Smooth muscle cell (in vitro differentiated cells): Measurements from ENCODE around the gene EPB41L4A. TPM values are rescaled to one million over a fixed set of nuclear protein-coding genes. Genes with fewer than 3 reads are reported as not detected.

Experiments
- DNase-seq: peaks from one replicate; lab custom pipeline; 2025; ENCODE audit not compliant: unreplicated experiment; lab: John Stamatoyannopoulos, UW
- H2AFZ ChIP-seq: fragments of 200-600 bp; sonication (generic); 2 replicates; pipeline ENCODE4 v1.6.0; 2016; ENCODE audit warnings: antibody characterized with exemption, low read depth, mild to moderate bottlenecking
- H3F3A ChIP-seq: fragments of 200-600 bp; sonication (generic); 2 replicates; pipeline ENCODE4 v1.6.0; 2017; ENCODE audit warnings: antibody characterized with exemption, low read depth
- H3K27ac ChIP-seq: fragments of 200-600 bp; sonication (generic); 2 replicates; pipeline ENCODE4 v1.5.1; 2016; ENCODE audit warnings: low read depth, mild to moderate bottlenecking
- H3K27me3 ChIP-seq: fragments of 200-600 bp; sonication (generic); 2 replicates; pipeline ENCODE4 v1.6.1; 2016; ENCODE audit warnings: low read depth, mild to moderate bottlenecking
- H3K36me3 ChIP-seq: fragments of 200-600 bp; sonication (generic); 2 replicates; pipeline ENCODE4 v1.5.1; 2016; ENCODE audit warnings: low read depth
- H3K4me1 ChIP-seq: fragments of 200-600 bp; sonication (generic); 2 replicates; pipeline ENCODE4 v1.5.1; 2016; ENCODE audit warnings: low read depth
- H3K4me2 ChIP-seq: fragments of 200-600 bp; sonication (generic); 2 replicates; pipeline ENCODE4 v1.6.0; 2016; ENCODE audit warnings: mild to moderate bottlenecking
- H3K4me3 ChIP-seq: fragments of 200-600 bp; sonication (generic); 2 replicates; pipeline ENCODE4 v1.5.1; 2016; ENCODE audit warnings: mild to moderate bottlenecking
- H3K79me2 ChIP-seq: fragments of 200-600 bp; sonication (generic); 2 replicates; pipeline ENCODE4 v1.6.0; 2016; ENCODE audit warnings: low read depth, mild to moderate bottlenecking
- H3K9ac ChIP-seq: fragments of 200-600 bp; sonication (generic); 2 replicates; pipeline ENCODE4 v1.6.0; 2016; ENCODE audit warnings: low read depth
- H3K9me3 ChIP-seq: fragments of 200-600 bp; sonication (generic); replicated peaks from 2 replicates; pipeline ENCODE4 v1.5.1; 2016; ENCODE audit warnings: low read depth
- H4K20me1 ChIP-seq: fragments of 200-600 bp; sonication (generic); 2 replicates; pipeline ENCODE4 v1.6.0; 2016; ENCODE audit warnings: low read depth
- CTCF ChIP-seq: fragments of 200-600 bp; sonication (generic); IDR thresholded peaks from 2 replicates; pipeline ENCODE4 v1.5.1; 2017; ENCODE audit warnings: borderline replicate concordance, mild to moderate bottlenecking, antibody characterized with exemption; ENCODE audit not compliant: insufficient read depth, poor library complexity, severe bottlenecking
- WGBS: methylation state at CpG from one replicate; pipeline ENCODE4 v1.1.7; 2016; ENCODE audit warnings: low lambda C conversion rate; 5-methylcytosine and 5-hydroxymethylcytosine counted together
- polyA plus RNA-seq: library from polyadenylated mRNA; unstranded; fragments of >200 nt; fragmentation: Nextera tagmentation; extraction: Ambion mirVana; gene quantifications from 2 replicates; pipeline ENCODE4 v1.2.1, GENCODE V29; 2016
- total RNA-seq: library from RNA; depleted of rRNA; stranded (reverse); fragments of >200 nt; gene quantifications from 2 replicates; pipeline ENCODE4 v1.2.3, GENCODE V29; 2014

EPB41L4A gene
- total and polyA plus RNA-seq, 2 experiments from 2014 or later: 2.9 to 8.9 TPM

DNA sequence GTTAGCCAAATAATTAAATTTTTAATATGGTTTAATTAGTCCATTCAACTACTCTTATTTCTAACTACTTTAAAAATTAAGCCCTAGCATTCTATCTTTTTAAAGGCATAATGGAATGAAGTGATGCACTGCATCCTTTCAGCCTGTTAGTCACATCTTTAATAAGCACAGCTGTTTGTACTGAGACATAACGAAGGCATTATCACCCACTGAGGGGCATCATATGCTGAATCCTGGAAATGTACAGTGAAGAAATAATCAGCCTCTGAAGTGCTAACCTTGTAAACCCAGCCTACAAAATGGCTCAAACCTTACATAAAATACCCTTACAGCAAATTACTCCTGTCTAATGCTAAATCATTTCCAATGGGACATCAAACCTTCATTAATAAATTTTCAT, 33.1 kb downstream of the EPB41L4A start:
- no peaks in the 10 kb centered on the region for H3K9me3 ChIP-seq
- H2AFZ ChIP-seq: no peak overlapping the region
- no peaks in the 10 kb centered on the region for H3F3A ChIP-seq
- no peak overlapping the region for H3K4me3 ChIP-seq
- TF ChIP-seq CTCF: no peak
- H3K36me3 ChIP-seq: no peaks in the 10 kb centered on the region
- no peak overlapping the region for H3K9ac ChIP-seq
- H4K20me1 ChIP-seq: no peaks in the 10 kb centered on the region
- H3K79me2 ChIP-seq: no peaks in the 10 kb centered on the region
- H3K27ac ChIP-seq: no peak overlapping the region
- H3K4me2 ChIP-seq: no peak overlapping the region
- 92% methylated on average over 1 of the region's 1 CpG for WGBS
- DNase-seq: no peak
- H3K4me1 ChIP-seq: peaks cover 5% of the 10 kb centered on the region
- H3K27me3 ChIP-seq: no peaks in the 10 kb centered on the region

GRCh38 chr5:112385566-112385965, 33.5 kb downstream of the EPB41L4A start:
- Histone ChIP-seq H3K4me2 (no peak overlapping the region), H3K9ac (no peak overlapping the region), H3K9me3 (no peaks in the 10 kb centered on the region), H3K36me3 (no peaks in the 10 kb centered on the region), H3K4me3 (no peak overlapping the region), H3K4me1 (peaks cover 5% of the 10 kb centered on the region), H4K20me1 (no peaks in the 10 kb centered on the region), H3F3A (no peaks in the 10 kb centered on the region), H3K79me2 (no peaks in the 10 kb centered on the region), H3K27ac (no peak overlapping the region), H3K27me3 (no peaks in the 10 kb centered on the region), H2AFZ (no peak overlapping the region)
- WGBS: 90% methylated on average over 3 of the region's 3 CpGs
- TF ChIP-seq CTCF: no peak
- DNase-seq: no peak

DNA sequence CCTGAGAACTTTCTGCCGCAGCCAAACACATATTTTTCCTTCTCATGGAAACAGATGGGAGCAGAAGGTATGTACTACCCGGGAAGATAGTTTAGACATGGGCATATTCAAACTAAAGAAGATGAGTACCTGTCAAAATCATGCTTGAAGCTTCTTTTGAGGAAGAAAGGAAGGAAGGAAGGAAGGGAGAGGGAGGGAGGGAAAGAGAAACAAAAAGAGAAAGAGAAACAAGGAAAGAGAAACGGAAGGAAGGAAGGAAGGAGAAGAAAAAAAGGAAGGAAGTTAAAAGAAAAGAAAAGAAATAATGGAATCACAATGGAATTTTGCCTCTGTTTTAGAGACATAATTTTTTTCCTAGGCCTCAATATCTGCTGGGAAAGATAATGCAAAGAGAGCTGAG, 34.6 kb downstream of the EPB41L4A start:
- no peak overlapping the region for H3K4me3 ChIP-seq
- no peaks in the 10 kb centered on the region for H3K79me2 ChIP-seq
- no peaks in the 10 kb centered on the region for H3K27me3 ChIP-seq
- no peak for TF ChIP-seq CTCF
- H2AFZ ChIP-seq: no peak overlapping the region
- WGBS: 92% methylated on average over 3 of the region's 3 CpGs
- H3K4me2 ChIP-seq: no peak overlapping the region
- no peak overlapping the region for H3K27ac ChIP-seq
- no peaks in the 10 kb centered on the region for H3F3A ChIP-seq
- H4K20me1 ChIP-seq: no peaks in the 10 kb centered on the region
- H3K4me1 ChIP-seq: peaks cover 5% of the 10 kb centered on the region
- no peak overlapping the region for H3K9ac ChIP-seq
- H3K9me3 ChIP-seq: no peaks in the 10 kb centered on the region
- no peak for DNase-seq
- no peaks in the 10 kb centered on the region for H3K36me3 ChIP-seq

DNA sequence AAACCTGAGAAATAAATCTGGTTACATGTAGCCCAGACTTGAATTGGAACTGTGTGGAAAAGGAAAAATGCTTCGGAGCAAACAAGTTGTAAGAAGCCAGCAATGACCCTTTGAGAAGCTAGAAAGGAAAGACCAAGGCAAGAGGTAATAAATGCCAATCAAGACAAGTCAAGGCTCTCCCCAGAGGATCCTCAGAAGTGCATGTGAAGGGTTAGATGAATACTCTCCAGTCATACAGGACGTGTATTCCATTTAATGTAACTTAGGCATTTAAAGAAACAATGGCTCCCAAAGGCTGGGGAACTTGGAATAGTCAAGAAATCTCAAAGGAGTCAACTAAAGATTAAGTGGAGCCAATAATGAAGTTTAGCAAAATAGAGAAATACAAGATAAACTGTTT, 36.2 kb downstream of the EPB41L4A start:
- WGBS: 80% methylated on average over 2 of the region's 2 CpGs
- H3K9ac ChIP-seq: no peak overlapping the region
- H3K27me3 ChIP-seq: no peaks in the 10 kb centered on the region
- no peak overlapping the region for H2AFZ ChIP-seq
- no peak for DNase-seq
- TF ChIP-seq CTCF: no peak
- H3K9me3 ChIP-seq: no peaks in the 10 kb centered on the region
- no peak overlapping the region for H3K4me2 ChIP-seq
- no peak overlapping the region for H3K4me3 ChIP-seq
- no peak overlapping the region for H3K27ac ChIP-seq
- no peaks in the 10 kb centered on the region for H3K36me3 ChIP-seq
- no peaks in the 10 kb centered on the region for H3K4me1 ChIP-seq
- H3K79me2 ChIP-seq: no peaks in the 10 kb centered on the region
- no peaks in the 10 kb centered on the region for H4K20me1 ChIP-seq
- no peaks in the 10 kb centered on the region for H3F3A ChIP-seq
